HL-60 (cell line): ENCODE data around the gene NFIX.

Experiments
- DNase-seq, 2 experiments: peaks; one replicate each; pipeline ENCODE4 v3.0.0-alpha.2; 2010 to 2020; ENCODE audit warnings: low read depth in 1 of 2, low spot score in 1 of 2
- H3K27ac ChIP-seq: fragments of 250-450 bp; sonication (Bioruptor Pico); replicated peaks from 2 replicates; pipeline ENCODE4 v1.5.1; 2020; ENCODE audit warnings: mild to moderate bottlenecking, moderate library complexity
- H3K27me3 ChIP-seq: fragments of 250-450 bp; sonication (Bioruptor Pico); 2 replicates; pipeline ENCODE4 v1.5.1; 2021; ENCODE audit warnings: mild to moderate bottlenecking, moderate library complexity; ENCODE audit not compliant: insufficient read depth, poor library complexity, severe bottlenecking
- H3K4me3 ChIP-seq: replicated peaks from 2 replicates; pipeline ENCODE4 v1.5.1; 2011; ENCODE audit warnings: mild to moderate bottlenecking, control low read depth, low read length; ENCODE audit not compliant: insufficient read depth
- GABPA ChIP-seq: IDR thresholded peaks from 2 replicates; pipeline ENCODE4 v1.6.1; 2012; ENCODE audit warnings: low read depth
- POLR2AphosphoS5 ChIP-seq: IDR thresholded peaks from 2 replicates; pipeline ENCODE4 v1.6.1; 2012; ENCODE audit warnings: low read depth
- REST ChIP-seq: IDR thresholded peaks from 2 replicates; pipeline ENCODE4 v1.6.1; 2012; ENCODE audit warnings: low read depth; ENCODE audit not compliant: insufficient replicate concordance
- SPI1 ChIP-seq: IDR thresholded peaks from 2 replicates; pipeline ENCODE4 v1.6.1; 2012; ENCODE audit warnings: low read depth, mild to moderate bottlenecking, borderline replicate concordance
- TF ChIP-seq, protein P1 (sequence below): IDR thresholded peaks from one replicate; pipeline ENCODE4 v1.5.1; 2011; ENCODE audit warnings: low read length, control low read depth, inconsistent platforms; ENCODE audit not compliant: insufficient read depth

Gene NFIX

GRCh38 chr19:12967907-12968306 lies 27.4 kb upstream of the NFIX start:
- H3K27ac ChIP-seq, result no peak overlapping the region
- TF ChIP-seq, protein P1, sequence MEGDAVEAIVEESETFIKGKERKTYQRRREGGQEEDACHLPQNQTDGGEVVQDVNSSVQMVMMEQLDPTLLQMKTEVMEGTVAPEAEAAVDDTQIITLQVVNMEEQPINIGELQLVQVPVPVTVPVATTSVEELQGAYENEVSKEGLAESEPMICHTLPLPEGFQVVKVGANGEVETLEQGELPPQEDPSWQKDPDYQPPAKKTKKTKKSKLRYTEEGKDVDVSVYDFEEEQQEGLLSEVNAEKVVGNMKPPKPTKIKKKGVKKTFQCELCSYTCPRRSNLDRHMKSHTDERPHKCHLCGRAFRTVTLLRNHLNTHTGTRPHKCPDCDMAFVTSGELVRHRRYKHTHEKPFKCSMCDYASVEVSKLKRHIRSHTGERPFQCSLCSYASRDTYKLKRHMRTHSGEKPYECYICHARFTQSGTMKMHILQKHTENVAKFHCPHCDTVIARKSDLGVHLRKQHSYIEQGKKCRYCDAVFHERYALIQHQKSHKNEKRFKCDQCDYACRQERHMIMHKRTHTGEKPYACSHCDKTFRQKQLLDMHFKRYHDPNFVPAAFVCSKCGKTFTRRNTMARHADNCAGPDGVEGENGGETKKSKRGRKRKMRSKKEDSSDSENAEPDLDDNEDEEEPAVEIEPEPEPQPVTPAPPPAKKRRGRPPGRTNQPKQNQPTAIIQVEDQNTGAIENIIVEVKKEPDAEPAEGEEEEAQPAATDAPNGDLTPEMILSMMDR, result no peak
- TF ChIP-seq POLR2AphosphoS5 (no peak), GABPA (no peak), REST (no peak), SPI1 (no peak)
- DNase-seq, result no peak
- no peaks in the 10 kb centered on the region for H3K27me3 ChIP-seq
- no peak overlapping the region for H3K4me3 ChIP-seq

DNA sequence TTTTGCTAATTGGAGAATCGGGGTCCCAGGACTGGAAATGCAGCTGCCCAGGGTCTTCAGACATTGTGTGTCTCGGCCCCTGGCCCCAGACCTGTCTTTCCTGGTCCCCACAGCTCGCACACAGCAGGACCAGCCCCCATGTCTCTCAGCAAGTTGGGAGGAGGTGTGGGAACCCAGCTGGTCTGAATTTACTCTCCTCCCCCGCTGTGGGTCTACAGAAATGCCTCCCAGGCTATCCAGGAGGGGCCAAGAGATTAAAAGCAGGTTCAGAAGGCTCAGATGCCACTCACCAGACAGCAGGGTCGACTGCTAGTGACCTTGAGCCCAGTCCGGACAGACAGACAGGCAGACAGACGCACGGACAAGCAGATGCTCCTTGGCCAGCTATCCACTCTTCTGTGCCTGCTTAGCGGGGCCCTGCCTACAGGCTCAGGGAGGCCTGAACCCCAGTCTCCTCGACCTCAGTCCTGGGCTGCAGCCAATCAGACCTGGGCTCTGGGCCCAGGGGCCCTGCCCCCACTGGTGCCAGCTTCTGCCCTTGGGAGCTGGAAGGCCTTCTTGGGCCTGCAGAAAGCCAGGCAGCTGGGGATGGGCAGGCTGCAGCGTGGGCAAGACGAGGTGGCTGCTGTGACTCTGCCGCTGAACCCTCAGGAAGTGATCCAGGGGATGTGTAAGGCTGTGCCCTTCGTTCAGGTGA lies 25.8 kb upstream of the NFIX start, which contains the start of gene DAND5:
TSS of gene DAND5 (plus strand) at position 285 of the 697 bp plus-strand sequence. CDS start at position 370, 85 bp downstream.
- Histone ChIP-seq H3K27me3 (no peaks in the 10 kb centered on the region), H3K4me3 (no peak within 1 kb of the TSS), H3K27ac (no peak within 1 kb of the TSS)
- DNase-seq, result no peak
- no peak for TF ChIP-seq POLR2AphosphoS5
- TF ChIP-seq GABPA, result no peak
- TF ChIP-seq, protein P1, result no peak
- TF ChIP-seq SPI1, result no peak
- no peak for TF ChIP-seq REST

- no peak for DNase-seq
- H3K4me3 ChIP-seq, result no peak overlapping the region
- no peaks in the 10 kb centered on the region for H3K27me3 ChIP-seq
- TF ChIP-seq SPI1, result no peak
- TF ChIP-seq POLR2AphosphoS5, result no peak
- TF ChIP-seq, protein P1, result no peak
- no peak overlapping the region for H3K27ac ChIP-seq
Observed at GRCh38 chr19:12970070-12970820, 25.0 kb upstream of the NFIX start.
